HepG2 (cell line): ENCODE results near the gene NOL4L. TPM values are rescaled to one million over a fixed set of nuclear protein-coding genes. Genes with fewer than 3 reads are reported as not detected.

Experiments used
- ATAC-seq: fragments of 200-7000 bp; cut with Tn5 transposase; 3 replicates; pipeline ENCODE4 v1.9.1; 2020; ENCODE audit warnings: mild to moderate bottlenecking, moderate library complexity
- BruUV-seq: library from RNA; stranded (reverse); fragments of 400-500 nt; replicated peaks from 2 replicates; lab custom pipeline; 2021; lab: Mats Ljungman, UMichigan
- CTCF ChIA-PET: fragments of 300-600 bp; formaldehyde crosslinking; extraction: SDS; loops from one replicate; lab custom pipeline; 2021; ENCODE audit warnings: low total read pairs, inconsistent platforms, low intra/inter-chr PET ratio; lab: Yijun Ruan, JAX
- POLR2A ChIA-PET: fragments of 350-600 bp; sonication (Branson Sonifier 250); formaldehyde crosslinking; loops from one replicate; lab custom pipeline; 2020; ENCODE audit warnings: antibody characterized with exemption, inconsistent platforms; lab: Yijun Ruan, JAX
- DNase-seq: peaks from one replicate; pipeline ENCODE4 v3.0.0-alpha.2; 2015; ENCODE audit warnings: low spot score
- FAIRE-seq: peaks from 3 replicates; lab custom pipeline; 2011; peaks lifted over from hg19 to GRCh38; lab: Jason Lieb, UNC
- H2AFZ ChIP-seq: one replicate; pipeline ENCODE4 v1.6.1; 2011; ENCODE audit warnings: low read length, inconsistent platforms
- H3K27ac ChIP-seq: fragments of 300-600 bp; 3 replicates; pipeline ENCODE4 v1.8.0; 2011; ENCODE audit warnings: mixed run types, mild to moderate bottlenecking, mixed read lengths, low read length, inconsistent platforms; ENCODE audit not compliant: insufficient read depth; ENCODE audit errors: extremely low read length
- H3K27me3 ChIP-seq, 2 experiments: fragments of 200-600 bp in 1 of 2; 2 replicates in 1 of 2; 3 replicates in 1 of 2; pipeline versions ENCODE4 v1.6.0 to v1.8.0; 2011; ENCODE audit warnings: low read length in 2 of 2, mild to moderate bottlenecking in 2 of 2, moderate library complexity in 2 of 2, inconsistent platforms in 1 of 2; ENCODE audit not compliant: insufficient read depth in 2 of 2, control insufficient read depth in 1 of 2
- H3K36me3 ChIP-seq, 2 experiments: fragments of 200-600 bp in 1 of 2; replicated peaks in 1 of 2; 2 replicates in 1 of 2; 3 replicates in 1 of 2; pipeline versions ENCODE4 v1.5.1 to v1.8.0; 2011; ENCODE audit warnings: low read length in 2 of 2, inconsistent platforms in 1 of 2; ENCODE audit not compliant: insufficient read depth in 2 of 2, control insufficient read depth in 1 of 2
- H3K4me1 ChIP-seq: 2 replicates; pipeline ENCODE4 v1.5.1; 2012; ENCODE audit warnings: low read length, inconsistent platforms; ENCODE audit not compliant: insufficient read depth
- H3K4me2 ChIP-seq: 2 replicates; pipeline ENCODE4 v1.6.0; 2011; ENCODE audit warnings: low read depth, low read length, inconsistent platforms
- H3K4me3 ChIP-seq, 3 experiments: fragments of 200-600 bp in 1 of 3; sonication (generic), shearing (Covaris generic) in 1 of 3; replicated peaks in 1 of 3; 2 replicates each; pipeline ENCODE4 v1.5.1; 2011 to 2016; ENCODE audit warnings: low read length in 3 of 3, inconsistent platforms in 2 of 3, low read depth in 2 of 3, mild to moderate bottlenecking in 2 of 3, control low read depth in 1 of 3, mixed read lengths in 1 of 3; ENCODE audit not compliant: insufficient read depth in 1 of 3
- H3K79me2 ChIP-seq: one replicate; pipeline ENCODE4 v1.6.1; 2011; ENCODE audit warnings: low read length, inconsistent platforms; ENCODE audit not compliant: insufficient read depth
- H3K9ac ChIP-seq: 2 replicates; pipeline ENCODE4 v1.6.0; 2011; ENCODE audit warnings: mild to moderate bottlenecking, low read depth, low read length, inconsistent platforms; ENCODE audit not compliant: insufficient read depth
- H3K9me3 ChIP-seq: 2 replicates; pipeline ENCODE4 v1.5.1; 2012; ENCODE audit warnings: mild to moderate bottlenecking, low read length
- H4K20me1 ChIP-seq: 2 replicates; pipeline ENCODE4 v1.6.0; 2011; ENCODE audit warnings: inconsistent platforms, mild to moderate bottlenecking, low read length, moderate library complexity; ENCODE audit not compliant: insufficient read depth
- AKAP8 ChIP-seq: sonication (generic); formaldehyde crosslinking; IDR thresholded peaks from 2 replicates; pipeline ENCODE4 v1.5.1; 2020; ENCODE audit warnings: mild to moderate bottlenecking, missing genetic modification reagents
- ELF4 ChIP-seq: sonication (generic); formaldehyde crosslinking; IDR thresholded peaks from 2 replicates; pipeline ENCODE4 v1.5.0; 2020; ENCODE audit warnings: missing genetic modification reagents, mild to moderate bottlenecking, moderate library complexity, borderline replicate concordance
- HHEX ChIP-seq: IDR thresholded peaks from 2 replicates; pipeline ENCODE4 v1.6.1; 2016; ENCODE audit warnings: control low read depth
- HIC2 ChIP-seq: sonication (generic); formaldehyde crosslinking; IDR thresholded peaks from 2 replicates; pipeline ENCODE4 v1.9.0; 2022; ENCODE audit warnings: low read depth, missing genetic modification reagents
- HOXA3 ChIP-seq: sonication (generic); formaldehyde crosslinking; IDR thresholded peaks from 2 replicates; pipeline ENCODE4 v1.5.0; 2020; ENCODE audit warnings: missing genetic modification reagents
- NFAT5 ChIP-seq: sonication (generic); formaldehyde crosslinking; IDR thresholded peaks from 2 replicates; pipeline ENCODE4 v1.4.0; 2020; ENCODE audit warnings: missing genetic modification reagents
- PHF20 ChIP-seq: sonication (generic); formaldehyde crosslinking; IDR thresholded peaks from 2 replicates; pipeline ENCODE4 v1.5.0; 2020; ENCODE audit warnings: mild to moderate bottlenecking, missing genetic modification reagents
- SNAI1 ChIP-seq: sonication (generic); formaldehyde crosslinking; IDR thresholded peaks from 2 replicates; pipeline ENCODE4 v1.5.0; 2020; ENCODE audit warnings: mild to moderate bottlenecking, missing genetic modification reagents, borderline replicate concordance
- ZBTB2 ChIP-seq: sonication (generic); formaldehyde crosslinking; IDR thresholded peaks from 2 replicates; pipeline ENCODE4 v1.8.0; 2022; ENCODE audit warnings: low read depth, missing genetic modification reagents
- ZBTB7A ChIP-seq: sonication (generic); formaldehyde crosslinking; IDR thresholded peaks from 2 replicates; pipeline ENCODE4 v1.8.0; 2022; ENCODE audit warnings: mild to moderate bottlenecking, missing genetic modification reagents
- ZMAT5 ChIP-seq: sonication (generic); formaldehyde crosslinking; IDR thresholded peaks from 2 replicates; pipeline ENCODE4 v1.5.0; 2020; ENCODE audit warnings: mild to moderate bottlenecking, low read depth, missing genetic modification reagents, borderline replicate concordance
- ZNF138 ChIP-seq: sonication (generic); formaldehyde crosslinking; IDR thresholded peaks from 2 replicates; pipeline ENCODE4 v1.5.0; 2020; ENCODE audit warnings: mild to moderate bottlenecking, low read depth, missing genetic modification reagents
- ZNF33A ChIP-seq: sonication (generic); formaldehyde crosslinking; IDR thresholded peaks from 2 replicates; pipeline ENCODE4 v1.5.1; 2020; ENCODE audit warnings: missing genetic modification reagents, mild to moderate bottlenecking, moderate library complexity, borderline replicate concordance
- ZNF343 ChIP-seq: sonication (generic); formaldehyde crosslinking; IDR thresholded peaks from 2 replicates; pipeline ENCODE4 v1.4.0; 2020; ENCODE audit warnings: mild to moderate bottlenecking, missing genetic modification reagents
- ZNF780A ChIP-seq: sonication (generic); formaldehyde crosslinking; IDR thresholded peaks from 2 replicates; pipeline ENCODE4 v1.8.0; 2022; ENCODE audit warnings: mild to moderate bottlenecking, missing genetic modification reagents, moderate library complexity
- WGBS: methylation state at CpG from one replicate; pipeline ENCODE4 v1.1.6; 2017; ENCODE audit warnings: low lambda C conversion rate; 5-methylcytosine and 5-hydroxymethylcytosine counted together
- in situ Hi-C: cut with HindIII; loops from 2 replicates; pipeline ENCODE4 v1.10.0; 2017; ENCODE audit warnings: low pct_unique_long_range_greater_than_20kb; ENCODE audit not compliant: extremely low pct_ligation_motif_present
- intact Hi-C: fragments of 100-400 bp; cut with micrococcal nuclease; formaldehyde crosslinking; loops from one replicate; pipeline ENCODE4 v1.10.0; 2022; ENCODE audit not compliant: unreplicated experiment
- polyA plus RNA-seq, 8 experiments: library from polyadenylated mRNA; depleted of rRNA in 3 of 8; stranded (reverse) in 7 of 8; unstranded in 1 of 8; fragments of >200 nt; fragmentation: Illumina TruSeq in 4 of 8; extraction: Trizol in 4 of 8; gene quantifications; 2 replicates each; pipeline versions ENCODE4 v1.2.1 to v1.2.3, GENCODE V29; 2011 to 2016; ENCODE audit warnings: low read depth in 4 of 8, missing spikeins in 1 of 8, mixed read lengths in 1 of 8; ENCODE audit not compliant: insufficient read depth in 1 of 8
- total RNA-seq, 5 experiments: library from RNA; depleted of rRNA; stranded (reverse); fragments of >200 nt; fragmentation: Illumina TruSeq; extraction: Trizol; gene quantifications; 2 replicates each; pipeline ENCODE4 v1.2.3, GENCODE V29; 2016; ENCODE audit warnings: low read depth in 1 of 5

Gene NOL4L
- total and polyA plus RNA-seq, 2 of the 13 experiments (the other 11 are each of a cell fraction or from before 2014, with no cell fraction given), result 16.6 to 35.4 TPM

- Histone ChIP-seq H3K27ac (peak overlapping the region; percentile 80), H3K36me3 (peaks cover 18 to 32% of the 10 kb centered on the region in 2 experiments; a peak in 4 of 5 replicates), H2AFZ (no peak overlapping the region), H3K4me1 (peaks cover 52% of the 10 kb centered on the region), H3K79me2 (peaks cover 53% of the 10 kb centered on the region), H3K4me3 (peak overlapping the region in 1 of 3 experiments; percentile 53; a peak in 1 of 6 replicates), H4K20me1 (peaks cover 6% of the 10 kb centered on the region; the same call in 1 of the 2 replicates), H3K4me2 (no peak overlapping the region; the same call in 1 of the 2 replicates), H3K27me3 (no peaks in the 10 kb centered on the region), H3K9me3 (no peaks in the 10 kb centered on the region), H3K9ac (peak overlapping the region; percentile 65; the same call in 1 of the 2 replicates)
- intact Hi-C loops (loop anchor here (2.0 kb wide), 1 partner anchor 188 kb away; no protein-coding TSS in a partner anchor), in situ Hi-C loops (no loop called here)
- ChIA-PET POLR2A (interaction anchor here (1.0 kb wide), 1 partner anchor 10 kb away, joined by 3 read pairs; no protein-coding TSS in a partner anchor), CTCF (no interaction called here)
- ATAC-seq (no peak), FAIRE-seq (no peak), DNase-seq (no peak)
- no TSS peak for BruUV-seq
- 97% methylated on average over 20 of the region's 20 CpGs for WGBS
- TF ChIP-seq ZBTB7A (no peak), ZMAT5 (CRISPR knock-in tag) (no peak), ZNF33A (CRISPR knock-in tag) (no peak), ELF4 (CRISPR knock-in tag) (no peak), AKAP8 (no peak), SNAI1 (CRISPR knock-in tag) (no peak), PHF20 (CRISPR knock-in tag) (no peak), ZNF780A (CRISPR knock-in tag) (no peak), ZNF138 (no peak), HOXA3 (CRISPR knock-in tag) (peak; percentile 1; the same call in 1 of the 2 replicates), ZNF343 (CRISPR knock-in tag) (no peak), NFAT5 (CRISPR knock-in tag) (no peak), HIC2 (0 out of 2 replicates have a peak, but pooled peaks have one; percentile 2), ZBTB2 (CRISPR knock-in tag) (0 out of 2 replicates have a peak, but pooled peaks have one; percentile 18), HHEX (CRISPR knock-in tag) (no peak)
These were observed 120.6 kb downstream of the NOL4L start for GRCh38 chr20:32464401-32465091.
